PC-9 (cell line): Measurements from ENCODE around the gene ZNF526. TPM values are rescaled to one million over a fixed set of nuclear protein-coding genes. Genes with fewer than 3 reads are reported as not detected.

ENCODE experiments used
- BruUV-seq: library from RNA; stranded (reverse); fragments of 400-500 nt; replicated peaks from 2 replicates; lab custom pipeline; 2021; lab: Mats Ljungman, UMichigan
- CTCF ChIA-PET: fragments of 300-600 bp; sonication (Branson Sonifier 250); formaldehyde crosslinking; loops from one replicate; lab custom pipeline; 2022; ENCODE audit warnings: antibody characterized with exemption; lab: Charles Lee
- POLR2A ChIA-PET: fragments of 300-600 bp; sonication (Branson Sonifier 250); formaldehyde crosslinking; loops from one replicate; lab custom pipeline; 2022; ENCODE audit warnings: antibody characterized with exemption; ENCODE audit not compliant: unreplicated experiment; lab: Charles Lee
- DNase-seq, 2 experiments: peaks; one replicate each; pipeline versions ENCODE4 v3.0.0 to v3.0.0-alpha.2; 2015 to 2022; ENCODE audit warnings: mixed read lengths in 1 of 2
- H2AFZ ChIP-seq: fragments of 200-600 bp; sonication (generic); 2 replicates; pipeline ENCODE4 v1.8.1; 2017; ENCODE audit warnings: antibody characterized with exemption
- H3F3A ChIP-seq: fragments of 200-600 bp; sonication (generic); 2 replicates; pipeline ENCODE4 v1.8.1; 2017; ENCODE audit warnings: antibody characterized with exemption, mild to moderate bottlenecking, low read depth; ENCODE audit not compliant: insufficient read depth
- H3K27ac ChIP-seq: fragments of 200-600 bp; sonication (generic); 2 replicates; pipeline ENCODE4 v1.6.1; 2016; ENCODE audit warnings: mixed run types
- H3K27me3 ChIP-seq: fragments of 200-600 bp; sonication (generic); 2 replicates; pipeline ENCODE4 v1.6.1; 2016; ENCODE audit warnings: low read depth, mixed run types; ENCODE audit not compliant: insufficient read depth
- H3K36me3 ChIP-seq: fragments of 200-600 bp; sonication (generic); 2 replicates; pipeline ENCODE4 v1.6.1; 2016; ENCODE audit warnings: low read depth, mixed run types
- H3K4me1 ChIP-seq: fragments of 200-600 bp; sonication (generic); replicated peaks from 2 replicates; pipeline ENCODE4 v1.6.1; 2016; ENCODE audit warnings: mixed run types; ENCODE audit not compliant: insufficient read depth
- H3K4me2 ChIP-seq: fragments of 200-600 bp; sonication (generic); 2 replicates; pipeline ENCODE4 v1.6.1; 2017; ENCODE audit warnings: mixed run types
- H3K4me3 ChIP-seq: fragments of 200-600 bp; sonication (generic); 2 replicates; pipeline ENCODE4 v1.6.1; 2016; ENCODE audit warnings: mixed run types
- H3K79me2 ChIP-seq: fragments of 200-600 bp; sonication (generic); 2 replicates; pipeline ENCODE4 v1.6.1; 2017; ENCODE audit warnings: low read depth, mixed run types
- H3K9me2 ChIP-seq: fragments of 200-600 bp; sonication (generic); 2 replicates; pipeline ENCODE4 v1.8.1; 2017; ENCODE audit warnings: mild to moderate bottlenecking; ENCODE audit not compliant: insufficient read depth
- H3K9me3 ChIP-seq: fragments of 200-600 bp; sonication (generic); 2 replicates; pipeline ENCODE4 v1.8.1; 2016; ENCODE audit warnings: low read depth; ENCODE audit not compliant: insufficient read depth
- H4K20me1 ChIP-seq: fragments of 200-600 bp; sonication (generic); 2 replicates; pipeline ENCODE4 v1.8.1; 2017; ENCODE audit not compliant: insufficient read depth
- CTCF ChIP-seq: fragments of 200-600 bp; sonication (generic); conservative IDR thresholded peaks from 2 replicates; pipeline ENCODE4 v1.6.1; 2017; ENCODE audit warnings: mixed run types, antibody characterized with exemption, mild to moderate bottlenecking, moderate library complexity
- EZH2 ChIP-seq: fragments of 200-600 bp; sonication (generic); IDR thresholded peaks from 2 replicates; pipeline ENCODE4 v1.8.0; 2017; ENCODE audit warnings: antibody characterized with exemption, low read depth
- intact Hi-C: fragments of 100-400 bp; cut with micrococcal nuclease; formaldehyde crosslinking; loops from one replicate; pipeline ENCODE4 v1.10.0; 2022; ENCODE audit not compliant: unreplicated experiment
- total RNA-seq: library from RNA; stranded (reverse); gene quantifications from 2 replicates; pipeline ENCODE4 v1.2.3, GENCODE V29; 2021

The ZNF526 gene
- total RNA-seq, 1 experiment from 2014 or later, result 13.4 TPM

GRCh38 chr19:42273407-42274064 lies 53.4 kb downstream of the ZNF526 start:
- ChIA-PET POLR2A (no interaction called here), CTCF (interaction anchor here (0.6 kb wide), 1 partner anchor 8 kb away, joined by 5 read pairs; no protein-coding TSS in a partner anchor)
- no peak overlapping the region for H3K4me2 ChIP-seq
- no peak overlapping the region for H3K27ac ChIP-seq
- intact Hi-C loops, result no loop called here
- no peak overlapping the region for H3K4me3 ChIP-seq
- no peaks in the 10 kb centered on the region for H3K27me3 ChIP-seq
- TF ChIP-seq CTCF (no peak), EZH2 (no peak)
- peaks cover 19% of the 10 kb centered on the region for H3K79me2 ChIP-seq
- no peaks in the 10 kb centered on the region; the same call in 1 of the 2 replicates for H3K36me3 ChIP-seq
- peaks cover 13% of the 10 kb centered on the region for H3K4me1 ChIP-seq
- H3K9me2 ChIP-seq, result no peaks in the 10 kb centered on the region
- H4K20me1 ChIP-seq, result no peaks in the 10 kb centered on the region; the same call in 1 of the 2 replicates
- H2AFZ ChIP-seq, result no peak overlapping the region
- H3K9me3 ChIP-seq, result no peaks in the 10 kb centered on the region
- no peak for DNase-seq
- BruUV-seq, result no TSS peak
- H3F3A ChIP-seq, result peaks cover 7% of the 10 kb centered on the region; the same call in 1 of the 2 replicates

- Histone ChIP-seq H3K36me3 (no peaks in the 10 kb centered on the region; the same call in 1 of the 2 replicates), H3K79me2 (peaks cover 19% of the 10 kb centered on the region), H3K4me3 (no peak overlapping the region), H4K20me1 (no peaks in the 10 kb centered on the region; the same call in 1 of the 2 replicates), H3K4me2 (no peak overlapping the region), H3K27me3 (no peaks in the 10 kb centered on the region), H3K4me1 (peaks cover 15% of the 10 kb centered on the region), H2AFZ (no peak overlapping the region), H3K9me2 (no peaks in the 10 kb centered on the region), H3K27ac (no peak overlapping the region), H3F3A (peaks cover 14% of the 10 kb centered on the region; the same call in 1 of the 2 replicates), H3K9me3 (no peaks in the 10 kb centered on the region)
- CTCF ChIA-PET, result interaction anchor here (0.6 kb wide), 1 partner anchor 7 kb away, joined by 5 read pairs; no protein-coding TSS in a partner anchor
- no peak for DNase-seq
- BruUV-seq, result no TSS peak
- intact Hi-C loops, result no loop called here
- TF ChIP-seq EZH2 (no peak), CTCF (no peak)
- POLR2A ChIA-PET, result no interaction called here
Measured at GRCh38 chr19:42274065-42274682, 54.1 kb downstream of the ZNF526 start.

GRCh38 chr19:42275103-42275502 lies 55.0 kb downstream of the ZNF526 start:
- Histone ChIP-seq H3F3A (peaks cover 17% of the 10 kb centered on the region; the same call in 1 of the 2 replicates), H3K27me3 (no peaks in the 10 kb centered on the region), H3K27ac (no peak overlapping the region), H3K9me3 (no peaks in the 10 kb centered on the region), H3K4me3 (no peak overlapping the region), H3K36me3 (no peaks in the 10 kb centered on the region; the same call in 1 of the 2 replicates), H2AFZ (no peak overlapping the region), H3K4me1 (peaks cover 14% of the 10 kb centered on the region), H3K9me2 (no peaks in the 10 kb centered on the region), H3K4me2 (no peak overlapping the region), H4K20me1 (no peaks in the 10 kb centered on the region; the same call in 1 of the 2 replicates), H3K79me2 (peaks cover 12% of the 10 kb centered on the region)
- POLR2A ChIA-PET, result no interaction called here
- intact Hi-C loops, result no loop called here
- TF ChIP-seq EZH2 (no peak), CTCF (no peak)
- DNase-seq, result no peak
- CTCF ChIA-PET, result no interaction called here
- no TSS peak for BruUV-seq
